NCI-H1694 (cell line): ENCODE data around the gene PDHX.

Experiments used
- DNase-seq: peaks from one replicate; lab custom pipeline; 2025; lab: John Stamatoyannopoulos, UW

Gene PDHX

GRCh38 chr11:34990916-34991315 is 74.5 kb downstream of the PDHX start:
- no peak for DNase-seq

DNA sequence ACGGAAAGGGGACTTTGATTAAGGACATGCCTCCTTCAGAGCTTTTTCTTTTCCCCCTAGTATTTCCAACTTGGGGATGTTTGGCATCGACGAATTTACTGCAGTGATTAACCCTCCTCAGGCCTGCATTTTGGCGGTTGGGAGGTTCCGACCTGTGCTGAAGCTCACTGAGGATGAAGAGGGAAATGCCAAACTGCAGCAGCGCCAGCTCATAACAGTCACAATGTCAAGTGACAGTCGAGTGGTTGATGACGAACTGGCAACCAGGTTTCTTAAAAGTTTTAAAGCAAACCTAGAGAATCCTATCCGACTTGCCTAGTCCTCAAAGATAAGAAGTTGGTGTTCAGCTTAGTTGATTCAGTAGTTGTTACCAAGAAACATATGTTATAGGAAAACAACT is 78.4 kb downstream of the PDHX start:
- DNase-seq, result no peak

- DNase-seq, result no peak
Observed at GRCh38 chr11:34996958-34997357, 80.5 kb downstream of the PDHX start.

DNA sequence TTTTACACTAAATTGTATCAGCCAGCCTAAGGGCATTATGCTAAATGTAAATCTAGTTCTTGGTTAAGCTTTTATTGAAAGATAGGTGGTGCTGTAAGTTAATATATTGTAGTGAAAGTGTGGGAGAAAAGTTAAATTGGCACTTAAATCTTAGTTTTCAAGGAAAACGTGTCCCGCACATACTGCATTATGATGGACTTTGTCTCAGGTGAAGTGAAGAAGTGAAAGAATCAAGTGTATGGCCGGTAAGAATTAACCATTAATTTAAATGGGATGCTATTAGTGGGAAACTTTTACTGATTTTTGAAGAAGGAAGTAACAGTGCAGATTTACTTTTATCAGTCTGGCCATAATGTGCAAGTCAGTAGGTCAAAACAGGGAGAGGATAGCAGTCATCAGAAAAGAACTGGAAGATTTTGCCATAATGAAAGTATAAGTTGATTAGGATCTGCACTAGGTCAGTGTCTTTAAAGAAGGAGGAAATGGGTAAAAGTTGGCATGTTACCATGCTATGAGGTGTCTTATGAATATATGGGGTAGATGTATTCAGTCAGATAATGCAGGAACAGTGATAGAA is 81.6 kb downstream of the PDHX start:
- DNase-seq, result no peak

DNA sequence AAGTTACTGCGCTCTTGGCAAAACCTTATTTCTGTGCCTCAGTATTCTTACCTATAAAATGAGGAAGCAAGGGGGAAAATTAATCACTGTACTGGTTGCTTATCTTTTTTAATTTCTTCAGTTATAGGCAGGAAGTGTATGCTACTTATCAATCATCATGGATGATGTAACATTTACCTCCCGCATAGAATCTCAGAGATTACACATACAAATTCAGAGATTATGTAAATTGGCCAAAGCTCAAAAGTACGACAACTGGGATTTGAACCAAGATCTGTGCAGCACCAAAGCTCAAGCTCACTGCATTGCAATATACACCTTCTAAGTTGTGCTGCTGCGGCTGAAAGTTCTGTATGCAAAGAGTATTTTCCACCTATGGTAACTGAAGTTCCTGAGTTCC is 83.0 kb downstream of the PDHX start:
- DNase-seq, result no peak

DNA sequence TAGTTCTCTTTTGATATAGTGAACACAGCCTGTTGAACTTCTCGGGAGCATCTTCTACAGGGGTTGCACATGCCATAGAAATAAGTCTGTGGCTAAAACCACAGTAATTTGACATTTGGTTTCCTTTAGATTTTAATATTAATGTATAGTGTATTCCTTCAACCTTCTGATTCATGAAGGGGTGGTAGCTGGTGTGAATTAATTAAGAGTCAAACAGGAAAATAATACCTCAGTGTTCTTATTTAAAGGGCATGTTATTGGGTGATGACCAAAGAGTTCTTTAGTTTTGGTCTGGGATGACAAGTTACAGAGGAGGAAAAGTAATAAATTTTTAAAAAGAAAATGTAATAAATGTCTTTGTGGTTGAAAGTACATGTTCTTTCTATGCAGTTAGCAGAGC is 86.8 kb downstream of the PDHX start:
- no peak for DNase-seq

GRCh38 chr11:35003658-35004057 is 87.2 kb downstream of the PDHX start:
- no peak for DNase-seq

DNA sequence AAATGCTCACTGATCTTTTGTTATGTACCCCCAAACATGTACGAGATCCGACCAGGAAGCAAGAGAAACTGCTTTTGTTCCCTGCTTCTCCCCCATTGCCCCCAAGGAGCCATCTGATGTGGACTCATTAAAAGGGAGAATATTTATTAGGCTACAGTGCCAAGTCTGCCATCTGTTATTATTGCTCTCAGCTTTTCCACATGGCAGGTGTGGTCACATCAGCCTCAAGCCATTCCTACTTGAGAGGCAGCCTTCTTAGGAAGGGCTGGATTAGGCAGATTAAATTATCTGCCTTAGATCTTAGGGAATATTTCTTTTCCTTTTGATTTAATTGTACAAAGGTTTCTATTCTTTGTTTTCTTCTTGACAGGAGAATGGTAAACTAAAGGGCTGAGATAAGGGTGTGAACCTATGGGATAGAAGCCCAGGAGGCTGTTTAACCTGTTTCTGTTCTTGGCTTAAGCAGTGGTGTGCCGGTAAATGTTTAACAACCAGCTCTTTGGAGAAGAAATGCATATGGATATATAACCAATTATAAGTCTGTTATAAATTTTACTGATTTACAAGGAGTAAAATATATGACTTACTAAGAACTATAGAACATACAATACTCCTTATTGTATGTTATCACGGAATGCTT is 88.8 kb downstream of the PDHX start:
- DNase-seq, result peak; percentile 60

GRCh38 chr11:35006389-35007128 is 90.1 kb downstream of the PDHX start:
- DNase-seq, result no peak

DNA sequence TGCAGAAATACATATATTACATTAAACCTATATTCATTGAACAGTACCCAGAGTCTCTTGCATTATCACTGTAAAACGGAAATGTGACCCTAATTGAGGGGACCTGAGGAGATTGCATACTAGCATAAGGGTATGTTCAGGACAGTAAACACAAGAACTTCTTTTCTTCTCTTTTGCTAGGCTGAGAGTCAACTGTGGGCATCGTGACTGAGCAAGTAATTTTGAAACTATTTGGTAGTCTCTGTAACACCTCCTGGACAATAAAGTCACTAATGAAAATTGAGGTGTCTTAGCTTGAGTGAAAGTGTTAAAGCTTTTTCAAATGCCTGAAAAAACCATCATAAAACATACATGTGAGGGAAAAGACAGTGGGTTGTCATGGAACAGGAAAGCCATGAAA is 90.9 kb downstream of the PDHX start:
- no peak for DNase-seq

DNA sequence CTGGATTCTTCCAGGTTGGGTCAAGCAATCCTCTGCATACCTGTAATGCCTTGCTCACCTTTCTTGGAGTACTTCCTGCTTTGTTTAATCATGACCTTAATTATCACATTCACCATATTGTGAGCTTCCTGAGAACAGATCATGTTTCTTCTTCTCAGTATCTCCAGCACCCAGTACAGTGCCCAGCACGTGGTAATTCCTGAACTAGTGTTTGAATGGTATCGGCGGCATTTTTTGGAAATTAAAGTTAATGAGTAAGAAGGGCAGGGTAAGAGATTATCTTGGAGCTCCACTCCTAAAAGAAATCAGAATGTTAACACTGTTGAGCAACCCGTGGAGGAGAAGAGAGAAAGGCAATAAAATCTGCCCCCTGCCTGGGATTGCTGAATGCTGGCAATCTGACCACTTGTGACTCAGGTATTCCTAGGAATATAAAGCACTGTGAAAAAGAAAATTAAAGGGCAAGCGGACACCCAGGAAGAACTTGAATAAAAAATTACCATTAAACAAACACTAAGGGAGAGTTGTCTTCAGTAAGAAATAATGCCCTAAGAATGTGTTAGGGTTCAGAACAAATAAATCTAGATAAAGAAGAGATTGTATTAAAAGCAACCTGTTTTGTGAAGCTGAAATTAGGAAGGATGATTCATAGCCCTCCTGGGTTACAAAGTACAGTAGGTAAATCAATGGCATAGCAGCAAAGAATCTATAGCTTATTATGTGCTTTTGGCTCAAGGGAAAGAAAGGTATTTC is 92.9 kb downstream of the PDHX start:
- no peak for DNase-seq

GRCh38 chr11:35009944-35010342 is 93.5 kb downstream of the PDHX start:
- DNase-seq, result no peak

DNA sequence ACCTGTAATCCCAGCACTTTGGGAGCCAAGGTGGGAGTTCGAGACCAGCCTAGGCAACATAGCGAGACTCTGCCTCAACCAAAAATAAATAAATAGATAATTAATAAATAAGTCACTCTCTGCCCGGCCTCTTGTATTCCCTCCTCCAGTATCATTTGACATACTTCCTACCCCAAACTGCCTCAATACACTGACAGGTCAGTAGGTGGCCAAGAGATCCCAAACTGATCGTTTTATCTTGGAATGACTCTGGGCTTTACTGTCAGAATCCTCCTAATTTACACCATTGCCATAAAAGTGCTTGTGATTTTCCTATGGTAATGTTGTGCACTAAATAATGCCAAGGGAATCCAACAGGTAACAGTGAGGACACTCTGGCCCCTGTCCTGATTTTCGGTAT is 94.2 kb downstream of the PDHX start:
- DNase-seq, result no peak

GRCh38 chr11:35011389-35011788 is 95.0 kb downstream of the PDHX start:
- DNase-seq, result no peak

GRCh38 chr11:35011944-35012343 is 95.5 kb downstream of the PDHX start:
- no peak for DNase-seq

DNA sequence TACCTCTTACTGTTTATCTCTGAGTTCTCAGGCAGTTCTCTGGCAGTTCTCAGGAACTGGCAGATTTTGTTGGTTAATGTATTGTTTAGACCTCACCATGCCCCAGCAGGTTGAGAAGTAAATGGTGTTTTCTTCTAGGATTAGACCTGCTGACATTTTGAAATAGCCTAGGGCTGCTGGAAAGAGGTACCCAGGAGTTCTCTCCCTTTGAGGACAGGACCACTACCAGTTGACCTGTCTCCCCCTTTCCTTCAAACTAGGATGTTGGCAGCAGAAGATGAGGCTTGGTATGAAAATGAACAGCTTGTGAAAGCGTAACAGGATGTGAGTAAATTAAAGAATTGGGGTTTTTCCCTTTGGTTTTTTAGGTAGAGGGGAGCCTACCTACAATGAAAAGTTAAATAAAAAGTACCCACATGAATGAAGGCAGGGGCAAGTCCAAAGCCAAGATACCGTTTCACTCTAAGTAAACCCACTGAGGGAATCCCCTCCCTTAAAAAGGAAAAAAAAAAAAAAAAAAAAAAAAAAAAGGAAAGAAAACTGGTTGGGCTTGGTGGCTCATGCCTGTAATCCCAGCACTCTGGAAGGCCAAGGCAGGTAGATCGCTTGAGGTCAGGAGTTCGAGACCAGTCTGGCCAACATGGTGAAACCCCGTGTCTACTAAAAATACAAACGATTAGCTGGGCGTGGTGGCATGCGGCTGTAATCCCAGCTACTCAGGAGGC is 96.2 kb downstream of the PDHX start:
- DNase-seq, result no peak

DNA sequence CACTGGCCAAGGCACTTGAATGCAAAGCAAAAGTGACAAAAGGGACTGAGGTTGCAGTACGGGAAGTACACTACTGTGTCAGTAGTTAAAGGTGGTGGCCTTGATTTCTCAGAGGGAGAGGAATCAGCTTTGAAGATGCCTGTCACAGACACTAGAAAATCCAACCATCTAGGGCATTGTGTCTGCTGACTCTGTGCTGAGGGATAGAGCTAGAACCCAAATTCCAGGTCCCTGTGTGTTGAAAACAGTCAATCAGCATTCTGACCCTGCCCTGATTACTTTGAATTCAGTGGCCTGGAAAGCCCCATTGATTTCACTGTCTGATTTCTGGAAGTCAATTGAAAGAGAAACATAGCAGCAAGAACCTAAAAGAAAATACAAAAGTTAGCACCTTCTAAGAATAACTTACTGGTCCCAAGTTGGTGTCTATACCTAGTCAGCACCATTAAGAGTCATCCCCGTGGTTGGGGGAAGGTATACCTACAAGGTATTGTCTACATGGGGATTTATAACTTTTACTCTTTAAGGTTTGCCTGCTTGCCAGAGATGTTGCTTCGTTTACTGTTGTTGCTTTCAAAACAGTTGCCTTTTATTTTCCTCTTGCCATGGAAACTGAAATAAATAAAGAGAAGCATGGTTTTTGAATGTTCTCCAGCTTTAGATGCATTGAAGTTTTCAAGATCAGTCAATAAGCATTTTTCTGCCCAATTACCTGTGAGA is 97.3 kb downstream of the PDHX start:
- DNase-seq, result no peak

- DNase-seq, result no peak
Observed at GRCh38 chr11:35014346-35014745, 97.9 kb downstream of the PDHX start.

DNA sequence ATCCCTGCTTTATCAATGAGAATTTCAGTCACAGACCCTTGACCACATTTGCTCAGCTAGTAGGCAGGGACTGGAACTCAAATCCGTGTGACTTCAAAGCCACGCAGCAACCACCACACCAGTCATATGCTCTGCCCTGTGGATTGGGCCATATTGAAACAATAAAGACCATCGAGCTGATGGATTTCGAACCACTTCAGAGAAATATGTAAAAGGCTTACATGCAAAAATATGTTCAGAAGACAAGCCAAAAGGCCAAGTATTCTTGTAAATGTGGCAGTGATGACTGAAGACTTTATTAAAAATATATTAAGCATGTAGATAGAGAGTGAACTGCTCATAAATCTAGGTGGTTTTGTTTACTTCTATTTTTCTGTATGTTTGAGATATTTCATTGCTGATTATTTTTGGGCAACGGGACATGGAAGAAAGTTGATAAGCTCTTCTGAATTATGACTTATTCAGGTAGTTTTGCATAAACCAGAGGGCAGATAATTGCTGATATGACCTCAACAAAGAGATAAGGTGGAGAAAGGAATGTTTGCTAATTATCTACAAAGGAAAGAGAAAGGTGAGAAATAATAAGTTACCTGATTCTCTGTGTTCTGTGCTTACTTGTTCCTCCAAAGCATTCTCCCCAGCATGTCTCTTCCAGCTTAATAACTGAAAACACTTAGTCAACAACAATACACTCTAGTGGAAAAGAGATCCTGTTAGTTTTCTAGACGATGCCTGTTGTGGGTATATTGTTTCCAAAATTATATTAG is 99.4 kb downstream of the PDHX start:
- no peak for DNase-seq

GRCh38 chr11:35016916-35017315 is 100.5 kb downstream of the PDHX start:
- DNase-seq, result no peak
